Activated CD4-positive, alpha-beta T cell treated with anti-CD3 and anti-CD28 coated beads for 36 hours (primary cell): ENCODE data around the gene TSPOAP1. TPM values are rescaled to one million over a fixed set of nuclear protein-coding genes. Genes with fewer than 3 reads are reported as not detected.

Experiments used
- ATAC-seq: fragments of 200-7000 bp; cut with Tn5 transposase; one replicate; pipeline ENCODE4 v1.10.0; 2021; ENCODE audit warnings: mild to moderate bottlenecking, moderate library complexity
- CTCF ChIA-PET: fragments of 350-600 bp; sonication (Branson Sonifier 250); formaldehyde crosslinking; loops from one replicate; lab custom pipeline; 2021; ENCODE audit warnings: antibody characterized with exemption; lab: Charles Lee
- POLR2A ChIA-PET: fragments of 350-600 bp; sonication (Branson Sonifier 250); formaldehyde crosslinking; loops from one replicate; lab custom pipeline; 2021; ENCODE audit warnings: antibody characterized with exemption, inconsistent platforms; lab: Charles Lee
- DNase-seq: peaks from one replicate; pipeline ENCODE4 v3.0.0-alpha.2; 2020
- H3K27ac Mint-ChIP-seq: one replicate; pipeline ENCODE4 v1.8.0; 2021; ENCODE audit warnings: mixed read lengths
- H3K27me3 Mint-ChIP-seq: one replicate; pipeline ENCODE4 v1.8.0; 2021; ENCODE audit warnings: mixed read lengths
- H3K36me3 Mint-ChIP-seq: one replicate; pipeline ENCODE4 v1.8.0; 2021; ENCODE audit warnings: low read depth, mixed read lengths
- H3K4me1 Mint-ChIP-seq: one replicate; pipeline ENCODE4 v1.8.0; 2021; ENCODE audit warnings: mixed read lengths
- H3K4me3 Mint-ChIP-seq: one replicate; pipeline ENCODE4 v1.8.0; 2021; ENCODE audit warnings: mild to moderate bottlenecking, moderate library complexity, mixed read lengths
- H3K9me3 Mint-ChIP-seq: one replicate; pipeline ENCODE4 v1.8.0; 2021; ENCODE audit warnings: low read depth, mixed read lengths
- intact Hi-C, 2 experiments: fragments of 100-400 bp; cut with DNase I in 1 of 2; cut with micrococcal nuclease in 1 of 2; formaldehyde crosslinking; loops; one replicate each; pipeline versions ENCODE4 v1.14.2 to v1.15.1; 2022 to 2024; cut with DNase I, micrococcal nuclease
- total RNA-seq, 2 experiments: library from RNA; stranded (reverse); gene quantifications; one replicate each; pipeline ENCODE4 v1.2.3, GENCODE V29; 2021

Gene TSPOAP1
- total RNA-seq, 2 experiments from 2014 or later, result 11.8 to 12.4 TPM

DNA sequence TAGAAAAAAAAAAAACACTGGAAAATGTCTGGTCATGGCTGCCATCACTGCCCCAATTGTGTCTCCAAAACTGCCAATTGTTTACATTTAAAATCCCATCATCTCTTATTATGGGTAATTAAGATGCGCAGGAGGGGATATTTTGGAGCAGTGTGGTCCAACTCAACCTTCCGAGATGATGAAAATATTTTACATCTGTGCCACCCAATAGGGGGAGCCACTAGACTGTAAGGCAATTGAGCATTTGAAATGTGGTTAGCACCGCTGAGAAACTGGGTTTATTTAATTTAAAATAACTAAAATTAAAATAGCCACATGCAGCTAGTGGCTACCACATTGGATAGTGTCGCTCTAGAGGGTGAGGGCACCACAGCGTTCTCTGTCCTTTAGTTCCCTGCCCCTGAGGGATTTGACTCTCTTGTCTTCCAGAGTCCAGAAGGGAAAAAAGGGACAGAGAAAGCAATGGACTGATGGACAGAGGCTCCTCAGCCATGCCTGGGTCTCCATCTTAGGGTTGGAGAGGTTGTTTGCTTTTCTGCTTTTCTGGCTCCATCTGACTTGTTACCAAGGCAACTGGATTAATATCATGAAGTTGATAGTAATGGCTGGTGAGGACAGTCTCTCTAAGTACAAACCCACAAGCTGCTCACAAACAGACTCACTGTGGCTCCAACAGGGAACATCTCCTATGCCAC is 51.3 kb downstream of the TSPOAP1 start:
- intact Hi-C loops, result no loop called here
- Mint-ChIP-seq H3K4me1 (peaks cover 4% of the 10 kb centered on the region), H3K27ac (no peak overlapping the region), H3K27me3 (peaks cover 17% of the 10 kb centered on the region), H3K9me3 (no peaks in the 10 kb centered on the region), H3K36me3 (no peaks in the 10 kb centered on the region), H3K4me3 (no peak overlapping the region)
- CTCF ChIA-PET, result interaction anchor here (0.7 to 0.8 kb wide), 2 partner anchors 112 to 159 kb away, joined by 3 read pairs; no protein-coding TSS in a partner anchor
- ATAC-seq (no peak), DNase-seq (peak; percentile 38)
- POLR2A ChIA-PET, result no interaction called here

DNA sequence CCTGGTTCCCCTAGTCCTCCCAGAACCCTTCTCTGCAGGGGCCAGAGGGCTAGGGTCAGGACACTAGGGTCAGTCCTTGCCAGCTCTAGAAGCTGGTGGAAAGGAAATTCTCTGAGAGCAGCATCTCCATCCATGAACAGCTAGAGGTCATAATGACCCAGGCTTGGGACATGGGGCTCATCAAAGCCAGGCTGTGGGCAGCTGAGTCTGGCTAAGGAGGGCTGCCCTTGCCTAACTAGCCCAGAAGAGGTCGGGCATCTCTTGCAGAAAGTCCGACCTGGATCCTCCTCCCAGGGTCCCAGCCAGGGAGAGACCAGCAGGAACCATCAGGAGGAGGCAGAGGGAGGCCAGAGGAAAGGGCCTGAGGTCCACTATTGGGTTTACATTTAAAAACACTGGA is 52.2 kb downstream of the TSPOAP1 start:
- H3K36me3 Mint-ChIP-seq, result no peaks in the 10 kb centered on the region
- no peak overlapping the region for H3K27ac Mint-ChIP-seq
- ChIA-PET POLR2A (no interaction called here), CTCF (interaction anchor here (0.5 kb wide), 1 partner anchor 62 kb away, joined by 3 read pairs; no protein-coding TSS in a partner anchor)
- H3K9me3 Mint-ChIP-seq, result no peaks in the 10 kb centered on the region
- ATAC-seq (no peak), DNase-seq (no peak)
- peaks cover 4% of the 10 kb centered on the region for H3K4me1 Mint-ChIP-seq
- H3K27me3 Mint-ChIP-seq, result peaks cover 17% of the 10 kb centered on the region
- no peak overlapping the region for H3K4me3 Mint-ChIP-seq
- intact Hi-C loops, result no loop called here

DNA sequence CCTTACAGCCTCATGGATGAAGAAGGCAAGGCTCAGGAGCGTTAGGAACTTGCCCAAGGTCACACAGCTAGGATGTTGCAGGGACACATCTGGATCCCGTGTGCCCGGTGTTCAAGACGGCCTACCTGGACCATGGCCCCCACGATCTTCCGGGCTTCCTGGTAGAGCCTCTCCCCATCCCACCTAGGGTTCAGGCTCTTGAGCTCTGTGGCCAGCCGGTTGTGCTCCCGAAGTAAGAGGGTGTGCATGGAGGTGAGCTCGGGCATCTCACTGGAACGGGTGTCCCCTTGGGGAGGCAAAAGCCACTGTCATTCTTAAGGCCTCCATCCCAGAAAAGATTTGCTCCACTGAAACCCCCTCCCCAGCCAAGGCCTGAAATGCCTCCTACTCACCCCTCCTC is 53.2 kb downstream of the TSPOAP1 start:
- POLR2A ChIA-PET, result no interaction called here
- Mint-ChIP-seq H3K9me3 (no peaks in the 10 kb centered on the region), H3K36me3 (no peaks in the 10 kb centered on the region), H3K27me3 (peaks cover 17% of the 10 kb centered on the region), H3K4me3 (no peak overlapping the region), H3K27ac (no peak overlapping the region), H3K4me1 (peaks cover 4% of the 10 kb centered on the region)
- ATAC-seq, result no peak
- intact Hi-C loops, result no loop called here
- no peak for DNase-seq
- CTCF ChIA-PET, result interaction anchor here (0.7 to 1.2 kb wide), 5 partner anchors 26 to 145 kb away, joined by 3 read pairs; no protein-coding TSS in a partner anchor

DNA sequence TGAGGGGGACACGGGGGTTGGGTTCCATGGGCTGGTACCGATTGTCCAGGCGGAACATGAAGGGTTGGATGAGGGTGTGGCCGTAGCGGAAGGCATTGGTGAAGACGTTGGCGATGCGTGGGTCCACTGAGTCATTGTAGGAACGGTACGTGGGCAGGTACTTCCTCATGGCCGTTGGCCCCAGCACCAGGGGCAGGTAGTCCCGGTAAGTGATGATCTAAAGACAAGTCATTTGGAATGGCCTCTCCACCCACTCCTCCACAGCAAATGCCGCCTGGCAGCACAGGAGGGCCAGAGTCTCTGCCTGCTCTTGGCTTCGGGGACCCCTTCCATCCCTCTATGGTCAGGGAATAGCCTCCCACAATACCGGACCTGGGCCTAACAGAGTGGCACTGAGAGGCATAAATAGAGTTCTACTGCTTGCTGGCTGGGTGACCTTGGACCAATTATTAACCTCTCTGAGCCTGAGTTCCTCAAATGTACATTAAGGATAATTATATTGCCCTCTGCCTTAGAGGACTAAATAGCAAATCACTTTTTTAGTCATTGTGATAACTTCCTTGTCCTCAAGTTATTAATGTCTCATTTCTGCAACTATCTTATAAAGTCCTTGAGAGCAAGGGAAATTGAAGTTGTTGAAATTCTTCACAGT is 55.0 kb downstream of the TSPOAP1 start:
- CTCF ChIA-PET, result no interaction called here
- intact Hi-C loops, result no loop called here
- Mint-ChIP-seq H3K36me3 (no peaks in the 10 kb centered on the region), H3K4me1 (no peaks in the 10 kb centered on the region), H3K27me3 (peaks cover 9% of the 10 kb centered on the region), H3K4me3 (no peak overlapping the region), H3K9me3 (no peaks in the 10 kb centered on the region), H3K27ac (no peak overlapping the region)
- POLR2A ChIA-PET, result no interaction called here
- peak; percentile 30 for ATAC-seq
- no peak for DNase-seq

DNA sequence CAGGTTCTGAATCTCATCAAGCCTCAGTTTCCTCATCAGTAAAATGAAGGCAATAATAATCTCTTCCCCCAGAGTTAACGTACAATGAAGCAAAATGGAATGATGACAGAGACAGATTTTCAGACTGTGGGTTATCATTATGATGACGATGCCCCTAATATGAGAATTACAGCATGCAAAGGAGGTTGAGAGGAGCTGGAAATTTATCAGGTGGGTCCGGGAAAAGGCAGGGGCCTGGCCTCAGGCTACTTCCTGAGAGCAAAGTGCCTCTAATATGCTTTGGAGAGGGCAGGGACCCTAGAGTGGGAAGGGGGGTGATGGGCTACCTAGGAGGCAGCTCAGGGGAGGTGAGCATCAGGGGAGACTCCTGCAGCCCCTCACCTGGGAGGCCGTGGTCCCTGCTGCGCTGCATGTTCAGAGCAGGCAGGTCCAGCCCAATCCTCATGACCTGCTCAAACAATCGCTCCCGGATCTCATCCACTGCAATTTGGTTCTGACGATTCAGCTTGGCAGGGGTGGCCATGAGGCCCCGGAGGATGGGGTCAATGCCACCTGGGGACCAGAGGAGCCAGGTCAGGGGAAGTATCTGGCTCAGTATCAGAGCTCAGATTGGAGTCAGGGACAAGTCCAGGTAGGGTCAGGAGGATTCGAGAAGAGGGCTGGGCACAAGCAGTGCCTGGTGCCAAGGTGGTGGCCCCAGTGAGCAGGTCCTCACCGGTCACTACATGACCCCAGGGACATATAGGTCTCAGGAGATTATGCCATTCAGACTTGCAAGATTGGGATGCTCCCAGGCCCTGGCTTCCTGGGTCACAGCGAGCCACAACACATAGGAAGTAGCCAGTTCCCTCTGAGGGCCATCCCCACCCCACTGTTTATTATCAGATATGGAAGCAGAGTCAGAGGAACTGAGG is 56.0 kb downstream of the TSPOAP1 start:
- Mint-ChIP-seq H3K36me3 (no peaks in the 10 kb centered on the region), H3K27me3 (peaks cover 2% of the 10 kb centered on the region), H3K4me3 (no peak overlapping the region), H3K27ac (no peak overlapping the region), H3K9me3 (no peaks in the 10 kb centered on the region), H3K4me1 (no peaks in the 10 kb centered on the region)
- no peak for ATAC-seq
- ChIA-PET POLR2A (no interaction called here), CTCF (interaction anchor here (0.6 kb wide), 1 partner anchor 113 kb away, joined by 3 read pairs; no protein-coding TSS in a partner anchor)
- no peak for DNase-seq
- intact Hi-C loops, result no loop called here

DNA sequence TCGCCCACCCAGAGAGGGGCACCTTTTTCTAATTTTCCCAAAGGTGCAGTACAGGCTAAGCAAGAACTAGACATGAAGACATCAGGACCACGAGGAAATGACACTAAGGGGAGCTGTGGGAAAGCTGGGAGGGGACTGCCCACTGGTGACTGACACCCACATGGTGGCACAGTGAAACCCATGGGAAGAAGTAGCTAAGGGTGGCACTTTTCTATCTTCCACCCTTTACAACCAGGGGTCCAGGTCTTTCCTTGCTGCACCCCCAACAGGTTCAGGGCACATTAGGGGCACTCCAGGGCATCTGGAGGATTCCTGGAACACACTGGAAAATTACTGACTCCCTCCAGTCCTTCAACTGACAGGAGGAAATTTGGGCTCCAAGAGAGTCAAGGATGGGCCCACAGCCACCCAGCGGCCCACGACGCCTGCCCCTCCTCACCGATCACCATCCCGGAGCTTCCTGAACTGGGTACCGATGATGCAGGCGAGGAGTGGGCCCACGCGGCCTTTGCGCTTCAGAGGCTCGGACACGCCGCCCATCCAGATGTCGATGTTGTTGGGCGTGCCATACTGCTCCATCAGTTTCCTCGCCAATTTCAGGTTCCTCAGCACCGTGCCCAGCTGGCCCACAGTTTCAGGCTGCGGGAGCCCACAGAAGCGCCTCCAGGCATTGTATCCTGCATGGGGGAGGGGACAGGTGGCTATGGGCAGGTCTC is 57.2 kb downstream of the TSPOAP1 start:
- intact Hi-C loops, result no loop called here
- Mint-ChIP-seq H3K27ac (no peak overlapping the region), H3K4me3 (no peak overlapping the region), H3K36me3 (no peaks in the 10 kb centered on the region), H3K9me3 (no peaks in the 10 kb centered on the region), H3K4me1 (no peaks in the 10 kb centered on the region), H3K27me3 (peaks cover 2% of the 10 kb centered on the region)
- ChIA-PET CTCF (interaction anchor here (0.6 to 0.7 kb wide), 4 partner anchors 15 to 735 kb away, joined by 3 to 4 read pairs (median 3); no protein-coding TSS in a partner anchor), POLR2A (no interaction called here)
- DNase-seq (no peak), ATAC-seq (no peak)

DNA sequence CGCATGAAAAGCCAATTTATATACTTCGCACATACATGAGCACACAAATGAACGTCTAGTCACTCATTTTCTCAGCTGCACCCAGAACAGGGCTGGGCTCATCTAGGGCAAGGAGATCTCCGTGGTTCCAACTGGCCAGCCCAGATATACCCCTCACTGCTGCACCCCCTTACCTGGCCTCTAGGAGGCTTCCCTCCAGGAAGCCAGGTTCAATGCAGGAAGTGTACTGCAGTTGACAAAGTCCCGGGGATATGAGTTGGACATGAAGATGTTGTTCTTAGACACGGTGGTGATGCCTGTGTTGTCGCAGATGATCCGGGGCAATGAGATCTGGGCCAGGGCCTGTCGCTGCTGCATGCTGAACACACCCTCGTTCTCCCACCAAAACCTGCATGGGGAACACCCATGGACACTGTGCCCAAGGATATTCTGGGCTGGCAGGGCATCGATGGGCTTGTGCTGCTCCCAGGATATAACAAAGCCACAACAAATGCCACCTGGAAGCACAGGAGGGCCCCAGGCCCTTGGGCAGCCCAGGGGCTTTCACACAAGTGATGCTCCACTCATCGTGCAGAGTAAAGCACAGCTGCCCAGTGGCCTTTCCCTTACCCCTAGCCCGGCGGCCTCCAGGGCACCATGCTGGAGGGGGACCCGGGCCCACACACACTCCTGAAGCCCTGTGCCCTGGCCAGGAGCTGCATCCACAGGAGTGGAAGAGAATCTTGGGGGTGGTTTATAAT is 57.9 kb downstream of the TSPOAP1 start:
- ChIA-PET POLR2A (no interaction called here), CTCF (interaction anchor here (0.6 kb wide), 2 partner anchors 21 to 736 kb away, joined by 3 read pairs; no protein-coding TSS in a partner anchor)
- Mint-ChIP-seq H3K27ac (no peak overlapping the region), H3K4me1 (no peaks in the 10 kb centered on the region), H3K27me3 (peaks cover 4% of the 10 kb centered on the region), H3K4me3 (no peak overlapping the region), H3K36me3 (no peaks in the 10 kb centered on the region), H3K9me3 (no peaks in the 10 kb centered on the region)
- DNase-seq, result no peak
- ATAC-seq, result no peak
- intact Hi-C loops, result no loop called here

DNA sequence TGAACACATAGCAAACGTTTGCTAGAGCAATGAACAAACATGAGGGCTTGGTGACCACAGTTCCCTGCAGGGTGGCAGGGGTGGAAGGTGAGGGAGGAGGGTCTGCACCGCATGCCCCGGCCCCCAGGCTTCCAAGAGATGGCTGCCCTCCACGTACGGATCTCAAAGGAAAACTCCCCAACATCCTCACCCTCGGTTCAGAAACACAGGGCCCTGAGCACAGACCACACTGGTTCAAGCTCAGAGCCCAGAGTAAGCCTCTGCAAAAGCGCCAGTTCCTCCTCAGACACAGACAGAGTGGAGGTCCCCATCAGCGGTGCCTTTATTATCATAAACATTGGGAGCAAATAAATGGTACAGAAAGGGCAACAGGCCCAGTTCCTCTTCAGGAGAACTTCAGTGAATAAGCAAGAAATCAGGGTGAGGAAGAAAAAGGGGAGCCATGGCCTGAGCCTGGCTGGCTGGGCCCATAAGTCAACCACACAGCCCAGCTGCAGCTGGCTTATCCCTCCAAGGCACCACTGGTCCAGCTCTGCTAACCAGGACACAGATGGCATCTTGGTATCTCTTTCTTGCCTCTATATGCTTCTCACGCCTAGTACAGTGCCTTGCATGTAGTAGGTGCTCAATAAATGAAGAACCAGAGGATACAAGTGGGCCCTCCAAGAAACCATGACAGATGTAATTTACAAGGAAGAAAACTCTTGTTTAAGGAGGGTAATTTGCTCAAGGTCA is 58.9 kb downstream of the TSPOAP1 start:
- intact Hi-C loops, result no loop called here
- no peak overlapping the region for H3K27ac Mint-ChIP-seq

DNA sequence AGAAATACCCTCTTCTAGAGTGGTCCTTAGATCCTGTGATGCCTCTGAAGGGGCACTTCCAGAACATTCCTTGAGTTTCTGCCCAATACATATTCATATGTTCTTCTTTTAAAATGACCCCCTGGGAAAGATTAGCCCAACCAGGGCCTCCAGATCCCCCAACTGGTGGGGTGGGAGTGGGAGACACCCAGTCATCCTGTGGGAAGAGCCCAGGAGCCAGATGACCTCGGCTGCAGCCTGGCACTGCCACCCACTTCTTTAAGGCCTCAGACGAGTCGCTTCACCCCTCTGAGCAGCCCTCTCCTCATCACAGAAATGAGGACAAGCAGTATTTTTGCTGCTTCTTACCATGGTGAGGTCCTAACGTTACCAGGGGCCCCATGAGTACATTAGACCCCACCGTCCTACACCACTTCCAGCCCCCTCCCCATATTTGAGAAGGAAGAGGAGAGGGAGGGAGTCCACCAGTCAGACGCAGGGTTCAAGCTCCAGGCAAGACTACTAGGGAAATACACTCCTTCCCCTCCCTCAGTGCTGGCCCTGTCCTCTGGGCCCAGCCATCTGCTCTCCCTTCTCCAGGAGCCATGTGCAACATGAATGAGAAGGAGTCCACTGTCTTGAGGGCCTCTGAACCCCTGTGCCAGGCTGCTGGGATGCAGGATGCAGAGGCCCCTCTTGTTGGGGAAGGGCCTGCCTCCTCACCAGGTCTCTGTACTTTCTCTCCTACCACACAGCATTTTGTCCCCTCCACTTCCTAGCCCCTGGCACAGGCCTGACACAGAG is 59.6 kb downstream of the TSPOAP1 start:
- no peak overlapping the region for H3K4me3 Mint-ChIP-seq
- H3K27me3 Mint-ChIP-seq, result peaks cover 13% of the 10 kb centered on the region
- intact Hi-C loops, result no loop called here
- H3K4me1 Mint-ChIP-seq, result no peaks in the 10 kb centered on the region
- no peaks in the 10 kb centered on the region for H3K9me3 Mint-ChIP-seq
- no peak overlapping the region for H3K27ac Mint-ChIP-seq
- CTCF ChIA-PET, result interaction anchor here (1.1 kb wide), 1 partner anchor 13 kb away, joined by 3 read pairs; no protein-coding TSS in a partner anchor
- ATAC-seq, result no peak
- DNase-seq, result no peak
- POLR2A ChIA-PET, result no interaction called here
- no peaks in the 10 kb centered on the region for H3K36me3 Mint-ChIP-seq

More for the DNA sequence above, 58.9 kb downstream of the TSPOAP1 start:
- ATAC-seq (no peak), DNase-seq (no peak)
- Mint-ChIP-seq H3K27me3 (peaks cover 7% of the 10 kb centered on the region), H3K4me1 (no peaks in the 10 kb centered on the region), H3K4me3 (no peak overlapping the region), H3K9me3 (no peaks in the 10 kb centered on the region), H3K36me3 (no peaks in the 10 kb centered on the region)
- POLR2A ChIA-PET, result no interaction called here
- CTCF ChIA-PET, result no interaction called here
